ENCODE data around the gene NRG3.

DNA sequence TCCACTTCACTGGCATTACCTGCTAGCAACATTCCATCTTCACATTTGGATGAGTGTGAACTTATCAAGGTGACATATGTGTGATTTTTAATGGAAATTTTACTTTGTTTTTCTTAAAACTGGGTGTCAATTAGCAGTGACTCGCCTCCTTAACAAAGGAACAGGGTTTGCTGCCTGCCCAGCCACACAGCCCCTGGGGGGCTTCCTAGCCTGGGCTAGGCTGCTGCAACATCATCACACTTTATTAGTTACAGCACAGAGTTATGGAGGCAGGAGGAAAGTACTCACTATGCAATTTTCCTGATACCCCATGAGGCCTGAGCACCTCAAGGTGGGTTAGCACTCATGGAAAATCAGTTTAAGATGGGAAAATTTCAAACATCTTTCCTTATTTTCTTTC is 861.3 kb downstream of the NRG3 start:
- TF ChIP-seq, protein P1, sequence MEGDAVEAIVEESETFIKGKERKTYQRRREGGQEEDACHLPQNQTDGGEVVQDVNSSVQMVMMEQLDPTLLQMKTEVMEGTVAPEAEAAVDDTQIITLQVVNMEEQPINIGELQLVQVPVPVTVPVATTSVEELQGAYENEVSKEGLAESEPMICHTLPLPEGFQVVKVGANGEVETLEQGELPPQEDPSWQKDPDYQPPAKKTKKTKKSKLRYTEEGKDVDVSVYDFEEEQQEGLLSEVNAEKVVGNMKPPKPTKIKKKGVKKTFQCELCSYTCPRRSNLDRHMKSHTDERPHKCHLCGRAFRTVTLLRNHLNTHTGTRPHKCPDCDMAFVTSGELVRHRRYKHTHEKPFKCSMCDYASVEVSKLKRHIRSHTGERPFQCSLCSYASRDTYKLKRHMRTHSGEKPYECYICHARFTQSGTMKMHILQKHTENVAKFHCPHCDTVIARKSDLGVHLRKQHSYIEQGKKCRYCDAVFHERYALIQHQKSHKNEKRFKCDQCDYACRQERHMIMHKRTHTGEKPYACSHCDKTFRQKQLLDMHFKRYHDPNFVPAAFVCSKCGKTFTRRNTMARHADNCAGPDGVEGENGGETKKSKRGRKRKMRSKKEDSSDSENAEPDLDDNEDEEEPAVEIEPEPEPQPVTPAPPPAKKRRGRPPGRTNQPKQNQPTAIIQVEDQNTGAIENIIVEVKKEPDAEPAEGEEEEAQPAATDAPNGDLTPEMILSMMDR (IDR thresholded peaks at IDR 0.05) = no peak
- TF ChIP-seq POLR2AphosphoS5 (IDR thresholded peaks at IDR 0.05) = no peak
- no peak for TF ChIP-seq POLR2A (IDR thresholded peaks at IDR 0.05; ENCODE audit: low read depth)
- no peak for TF ChIP-seq EP300 (IDR thresholded peaks at IDR 0.05)

Data from esophagus muscularis mucosa (tissue), 4 donors.